HL-60 (cell line): ENCODE data around the gene TEX54.

Experiments used
- GABPA ChIP-seq: IDR thresholded peaks from 2 replicates; pipeline ENCODE4 v1.6.1; 2012; ENCODE audit warnings: low read depth
- POLR2AphosphoS5 ChIP-seq: IDR thresholded peaks from 2 replicates; pipeline ENCODE4 v1.6.1; 2012; ENCODE audit warnings: low read depth
- TF ChIP-seq, protein P1 (sequence below): IDR thresholded peaks from one replicate; pipeline ENCODE4 v1.5.1; 2011; ENCODE audit warnings: low read length, control low read depth, inconsistent platforms; ENCODE audit not compliant: insufficient read depth
- TF ChIP-seq, protein P2 (sequence below): IDR thresholded peaks from 2 replicates; pipeline ENCODE4 v1.6.1; 2012; ENCODE audit warnings: low read depth; ENCODE audit not compliant: insufficient replicate concordance

DNA sequence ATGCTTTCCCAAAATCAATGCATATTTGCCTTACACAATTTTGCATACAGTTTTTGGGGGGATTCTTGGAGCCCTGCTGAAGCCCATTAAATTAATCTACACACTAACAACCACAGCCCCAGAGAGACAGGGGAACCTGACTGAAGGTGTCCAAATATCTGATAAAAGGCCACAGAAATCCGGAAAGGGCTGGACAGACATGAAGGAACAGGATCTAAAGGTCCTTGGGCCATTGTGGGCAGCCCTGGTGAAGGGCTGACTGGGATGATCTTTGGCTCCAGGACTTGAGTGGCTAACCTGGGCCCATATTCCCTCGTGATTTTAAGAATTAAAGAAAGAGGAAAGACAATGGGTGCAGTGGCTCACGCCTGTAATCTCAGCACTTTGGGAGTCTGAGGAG, 13.5 kb upstream of the TEX54 start:
- TF ChIP-seq, protein P1, sequence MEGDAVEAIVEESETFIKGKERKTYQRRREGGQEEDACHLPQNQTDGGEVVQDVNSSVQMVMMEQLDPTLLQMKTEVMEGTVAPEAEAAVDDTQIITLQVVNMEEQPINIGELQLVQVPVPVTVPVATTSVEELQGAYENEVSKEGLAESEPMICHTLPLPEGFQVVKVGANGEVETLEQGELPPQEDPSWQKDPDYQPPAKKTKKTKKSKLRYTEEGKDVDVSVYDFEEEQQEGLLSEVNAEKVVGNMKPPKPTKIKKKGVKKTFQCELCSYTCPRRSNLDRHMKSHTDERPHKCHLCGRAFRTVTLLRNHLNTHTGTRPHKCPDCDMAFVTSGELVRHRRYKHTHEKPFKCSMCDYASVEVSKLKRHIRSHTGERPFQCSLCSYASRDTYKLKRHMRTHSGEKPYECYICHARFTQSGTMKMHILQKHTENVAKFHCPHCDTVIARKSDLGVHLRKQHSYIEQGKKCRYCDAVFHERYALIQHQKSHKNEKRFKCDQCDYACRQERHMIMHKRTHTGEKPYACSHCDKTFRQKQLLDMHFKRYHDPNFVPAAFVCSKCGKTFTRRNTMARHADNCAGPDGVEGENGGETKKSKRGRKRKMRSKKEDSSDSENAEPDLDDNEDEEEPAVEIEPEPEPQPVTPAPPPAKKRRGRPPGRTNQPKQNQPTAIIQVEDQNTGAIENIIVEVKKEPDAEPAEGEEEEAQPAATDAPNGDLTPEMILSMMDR, result no peak
- TF ChIP-seq POLR2AphosphoS5 (no peak), GABPA (no peak)
- TF ChIP-seq, protein P2, sequence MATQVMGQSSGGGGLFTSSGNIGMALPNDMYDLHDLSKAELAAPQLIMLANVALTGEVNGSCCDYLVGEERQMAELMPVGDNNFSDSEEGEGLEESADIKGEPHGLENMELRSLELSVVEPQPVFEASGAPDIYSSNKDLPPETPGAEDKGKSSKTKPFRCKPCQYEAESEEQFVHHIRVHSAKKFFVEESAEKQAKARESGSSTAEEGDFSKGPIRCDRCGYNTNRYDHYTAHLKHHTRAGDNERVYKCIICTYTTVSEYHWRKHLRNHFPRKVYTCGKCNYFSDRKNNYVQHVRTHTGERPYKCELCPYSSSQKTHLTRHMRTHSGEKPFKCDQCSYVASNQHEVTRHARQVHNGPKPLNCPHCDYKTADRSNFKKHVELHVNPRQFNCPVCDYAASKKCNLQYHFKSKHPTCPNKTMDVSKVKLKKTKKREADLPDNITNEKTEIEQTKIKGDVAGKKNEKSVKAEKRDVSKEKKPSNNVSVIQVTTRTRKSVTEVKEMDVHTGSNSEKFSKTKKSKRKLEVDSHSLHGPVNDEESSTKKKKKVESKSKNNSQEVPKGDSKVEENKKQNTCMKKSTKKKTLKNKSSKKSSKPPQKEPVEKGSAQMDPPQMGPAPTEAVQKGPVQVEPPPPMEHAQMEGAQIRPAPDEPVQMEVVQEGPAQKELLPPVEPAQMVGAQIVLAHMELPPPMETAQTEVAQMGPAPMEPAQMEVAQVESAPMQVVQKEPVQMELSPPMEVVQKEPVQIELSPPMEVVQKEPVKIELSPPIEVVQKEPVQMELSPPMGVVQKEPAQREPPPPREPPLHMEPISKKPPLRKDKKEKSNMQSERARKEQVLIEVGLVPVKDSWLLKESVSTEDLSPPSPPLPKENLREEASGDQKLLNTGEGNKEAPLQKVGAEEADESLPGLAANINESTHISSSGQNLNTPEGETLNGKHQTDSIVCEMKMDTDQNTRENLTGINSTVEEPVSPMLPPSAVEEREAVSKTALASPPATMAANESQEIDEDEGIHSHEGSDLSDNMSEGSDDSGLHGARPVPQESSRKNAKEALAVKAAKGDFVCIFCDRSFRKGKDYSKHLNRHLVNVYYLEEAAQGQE, result no peak
